Measurements from ENCODE around the gene DDN.

DNA sequence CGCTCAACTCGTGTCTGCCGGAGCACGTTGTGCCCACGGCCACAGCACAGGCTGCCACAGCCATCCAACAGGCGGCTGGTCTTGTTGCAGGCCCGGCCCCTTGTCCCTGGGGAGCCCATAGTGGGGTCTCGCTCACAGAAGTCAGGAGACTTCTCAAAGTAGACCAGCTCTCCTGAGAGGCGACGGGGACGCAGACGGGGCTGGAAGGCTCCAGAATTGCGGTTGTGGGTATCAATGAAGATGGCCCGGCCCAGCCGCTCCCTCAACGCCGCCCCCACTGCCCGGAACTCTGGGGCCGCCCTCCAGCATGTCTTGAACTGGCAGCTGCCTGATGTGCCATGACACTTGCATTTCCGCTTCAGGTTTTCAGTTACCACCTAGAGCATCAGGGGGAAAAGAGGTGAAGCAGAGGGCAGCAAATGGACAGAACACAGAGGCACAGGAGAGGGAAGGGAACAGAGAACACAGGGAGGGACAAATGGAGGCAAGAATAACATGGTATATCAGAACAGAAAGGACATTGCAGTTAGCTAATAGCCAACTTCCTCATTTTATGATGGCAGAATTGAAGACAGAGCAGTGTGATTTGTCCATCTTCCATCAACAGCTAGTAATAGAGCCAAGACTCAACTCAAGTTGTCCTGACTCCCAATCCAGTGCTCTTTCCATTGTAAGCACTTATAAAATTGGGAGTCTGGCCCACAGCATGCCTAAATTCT lies 32.8 kb downstream of the DDN start:
- TF ChIP-seq, protein P1, sequence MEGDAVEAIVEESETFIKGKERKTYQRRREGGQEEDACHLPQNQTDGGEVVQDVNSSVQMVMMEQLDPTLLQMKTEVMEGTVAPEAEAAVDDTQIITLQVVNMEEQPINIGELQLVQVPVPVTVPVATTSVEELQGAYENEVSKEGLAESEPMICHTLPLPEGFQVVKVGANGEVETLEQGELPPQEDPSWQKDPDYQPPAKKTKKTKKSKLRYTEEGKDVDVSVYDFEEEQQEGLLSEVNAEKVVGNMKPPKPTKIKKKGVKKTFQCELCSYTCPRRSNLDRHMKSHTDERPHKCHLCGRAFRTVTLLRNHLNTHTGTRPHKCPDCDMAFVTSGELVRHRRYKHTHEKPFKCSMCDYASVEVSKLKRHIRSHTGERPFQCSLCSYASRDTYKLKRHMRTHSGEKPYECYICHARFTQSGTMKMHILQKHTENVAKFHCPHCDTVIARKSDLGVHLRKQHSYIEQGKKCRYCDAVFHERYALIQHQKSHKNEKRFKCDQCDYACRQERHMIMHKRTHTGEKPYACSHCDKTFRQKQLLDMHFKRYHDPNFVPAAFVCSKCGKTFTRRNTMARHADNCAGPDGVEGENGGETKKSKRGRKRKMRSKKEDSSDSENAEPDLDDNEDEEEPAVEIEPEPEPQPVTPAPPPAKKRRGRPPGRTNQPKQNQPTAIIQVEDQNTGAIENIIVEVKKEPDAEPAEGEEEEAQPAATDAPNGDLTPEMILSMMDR (IDR thresholded peaks at IDR 0.05; ENCODE audit: insufficient read depth, low read length), result no peak
- TF ChIP-seq, protein P2, sequence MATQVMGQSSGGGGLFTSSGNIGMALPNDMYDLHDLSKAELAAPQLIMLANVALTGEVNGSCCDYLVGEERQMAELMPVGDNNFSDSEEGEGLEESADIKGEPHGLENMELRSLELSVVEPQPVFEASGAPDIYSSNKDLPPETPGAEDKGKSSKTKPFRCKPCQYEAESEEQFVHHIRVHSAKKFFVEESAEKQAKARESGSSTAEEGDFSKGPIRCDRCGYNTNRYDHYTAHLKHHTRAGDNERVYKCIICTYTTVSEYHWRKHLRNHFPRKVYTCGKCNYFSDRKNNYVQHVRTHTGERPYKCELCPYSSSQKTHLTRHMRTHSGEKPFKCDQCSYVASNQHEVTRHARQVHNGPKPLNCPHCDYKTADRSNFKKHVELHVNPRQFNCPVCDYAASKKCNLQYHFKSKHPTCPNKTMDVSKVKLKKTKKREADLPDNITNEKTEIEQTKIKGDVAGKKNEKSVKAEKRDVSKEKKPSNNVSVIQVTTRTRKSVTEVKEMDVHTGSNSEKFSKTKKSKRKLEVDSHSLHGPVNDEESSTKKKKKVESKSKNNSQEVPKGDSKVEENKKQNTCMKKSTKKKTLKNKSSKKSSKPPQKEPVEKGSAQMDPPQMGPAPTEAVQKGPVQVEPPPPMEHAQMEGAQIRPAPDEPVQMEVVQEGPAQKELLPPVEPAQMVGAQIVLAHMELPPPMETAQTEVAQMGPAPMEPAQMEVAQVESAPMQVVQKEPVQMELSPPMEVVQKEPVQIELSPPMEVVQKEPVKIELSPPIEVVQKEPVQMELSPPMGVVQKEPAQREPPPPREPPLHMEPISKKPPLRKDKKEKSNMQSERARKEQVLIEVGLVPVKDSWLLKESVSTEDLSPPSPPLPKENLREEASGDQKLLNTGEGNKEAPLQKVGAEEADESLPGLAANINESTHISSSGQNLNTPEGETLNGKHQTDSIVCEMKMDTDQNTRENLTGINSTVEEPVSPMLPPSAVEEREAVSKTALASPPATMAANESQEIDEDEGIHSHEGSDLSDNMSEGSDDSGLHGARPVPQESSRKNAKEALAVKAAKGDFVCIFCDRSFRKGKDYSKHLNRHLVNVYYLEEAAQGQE (IDR thresholded peaks at IDR 0.05; ENCODE audit: insufficient replicate concordance, low read depth), result no peak
- TF ChIP-seq SPI1 (IDR thresholded peaks at IDR 0.05; ENCODE audit: borderline replicate concordance, low read depth), result peak; percentile 72; the same call in 1 of the 2 replicates
